ENCODE results near the gene SALL4.

SALL4 gene

DNA sequence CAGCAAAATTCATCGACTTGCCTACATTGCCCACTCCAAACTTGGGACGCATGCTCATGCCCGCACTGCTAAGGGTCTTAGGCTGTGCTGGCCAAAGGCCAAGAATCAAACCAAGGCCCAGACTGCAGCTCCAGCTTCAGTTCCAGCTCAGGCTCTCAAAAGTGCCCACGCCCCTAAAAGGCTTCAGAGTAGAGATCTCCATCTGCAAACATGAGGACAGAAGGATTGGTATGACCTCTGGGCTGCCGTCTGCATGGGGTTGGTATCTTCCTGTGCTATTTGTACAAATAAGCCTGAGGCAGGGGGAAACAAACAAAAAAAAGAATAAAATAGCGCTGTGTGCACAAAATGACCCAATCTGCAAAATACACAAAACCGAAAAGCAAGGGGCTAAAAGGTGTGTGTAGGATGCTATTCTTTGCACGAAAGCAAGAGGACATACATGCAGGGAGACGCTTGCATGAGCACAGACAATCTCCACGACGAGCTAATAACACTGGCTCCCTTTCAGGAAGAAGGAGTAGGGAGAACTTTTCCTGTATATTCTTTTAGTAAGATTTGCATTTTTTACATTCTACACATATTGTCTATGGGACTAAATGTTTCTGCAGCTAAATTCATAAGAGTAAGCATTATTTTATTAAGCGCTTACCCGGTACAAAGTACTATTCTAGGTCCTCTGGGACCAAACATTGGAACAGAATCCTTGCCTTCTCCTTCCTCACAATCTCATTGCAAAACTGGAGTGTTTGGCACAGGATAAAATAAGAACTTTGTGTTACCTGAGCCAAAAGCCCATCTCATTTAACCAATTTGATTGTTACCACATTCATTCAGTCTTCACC is 67.2 kb downstream of the SALL4 start:
- no peak for DNase-seq

DNA sequence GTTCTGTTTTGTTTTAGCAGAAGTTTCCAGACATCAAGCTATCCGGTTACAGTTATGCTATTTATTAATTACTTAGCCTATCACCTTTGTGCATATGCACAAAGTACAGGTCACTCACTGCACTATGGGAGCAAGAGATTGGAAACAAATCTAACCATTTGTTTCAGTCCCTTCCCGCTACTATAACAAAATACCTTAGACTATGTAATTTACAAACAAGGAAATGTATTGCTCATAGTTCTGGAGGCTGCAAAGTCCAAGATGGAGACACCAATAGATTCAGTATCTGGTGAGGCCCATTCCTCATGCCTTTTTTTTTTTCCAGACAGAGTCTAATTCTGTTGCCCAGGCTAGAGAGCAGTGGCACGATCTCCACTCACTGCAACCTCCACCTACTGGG is 69.3 kb downstream of the SALL4 start:
- DNase-seq = no peak
